ENCODE results near the gene GEMIN7. TPM values are rescaled to one million over a fixed set of nuclear protein-coding genes. Genes with fewer than 3 reads are reported as not detected.

The GEMIN7 gene
- total RNA-seq, 3 donors from 2014 or later (not counting 1 experiment from before 2014, with no cell fraction given), result 27.7 to 28.7 (median 27.9) TPM

GRCh38 chr19:45097450-45097775 is 18.4 kb downstream of the GEMIN7 start:
- no peaks in the 10 kb centered on the region for H3K36me3 ChIP-seq (ENCODE audit: control insufficient read depth, insufficient read depth, low read length)
- Mint-ChIP-seq H3K4me1 (peaks cover 72 to 82% of the 10 kb centered on the region in 2 donors), H3K27me3 (ENCODE audit: low read depth in 2 of 2) (no peaks in the 10 kb centered on the region), H3K4me3 (peak overlapping the region; percentile 35), H3K36me3 (no peaks in the 10 kb centered on the region), H3K9me3 (no peaks in the 10 kb centered on the region), H3K27ac (peak overlapping the region in 1 of 2 donors; percentile 63)
- intact Hi-C loops (cut with micrococcal nuclease), result no loop called here
- ATAC-seq, result no peak
- over 99% methylated on average over 7 of the region's 7 CpGs for WGBS (ENCODE audit: insufficient coverage)
- no peak overlapping the region for H3K27ac ChIP-seq (ENCODE audit: low read length)
- TF ChIP-seq, protein P1, sequence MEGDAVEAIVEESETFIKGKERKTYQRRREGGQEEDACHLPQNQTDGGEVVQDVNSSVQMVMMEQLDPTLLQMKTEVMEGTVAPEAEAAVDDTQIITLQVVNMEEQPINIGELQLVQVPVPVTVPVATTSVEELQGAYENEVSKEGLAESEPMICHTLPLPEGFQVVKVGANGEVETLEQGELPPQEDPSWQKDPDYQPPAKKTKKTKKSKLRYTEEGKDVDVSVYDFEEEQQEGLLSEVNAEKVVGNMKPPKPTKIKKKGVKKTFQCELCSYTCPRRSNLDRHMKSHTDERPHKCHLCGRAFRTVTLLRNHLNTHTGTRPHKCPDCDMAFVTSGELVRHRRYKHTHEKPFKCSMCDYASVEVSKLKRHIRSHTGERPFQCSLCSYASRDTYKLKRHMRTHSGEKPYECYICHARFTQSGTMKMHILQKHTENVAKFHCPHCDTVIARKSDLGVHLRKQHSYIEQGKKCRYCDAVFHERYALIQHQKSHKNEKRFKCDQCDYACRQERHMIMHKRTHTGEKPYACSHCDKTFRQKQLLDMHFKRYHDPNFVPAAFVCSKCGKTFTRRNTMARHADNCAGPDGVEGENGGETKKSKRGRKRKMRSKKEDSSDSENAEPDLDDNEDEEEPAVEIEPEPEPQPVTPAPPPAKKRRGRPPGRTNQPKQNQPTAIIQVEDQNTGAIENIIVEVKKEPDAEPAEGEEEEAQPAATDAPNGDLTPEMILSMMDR (IDR thresholded peaks at IDR 0.05), result no peak
- no peak for DNase-seq
- no peaks in the 10 kb centered on the region for H3K9me3 ChIP-seq (ENCODE audit: control insufficient read depth, insufficient read depth, low read length)
- H3K4me3 ChIP-seq (ENCODE audit: low read length), result no peak overlapping the region
- peaks cover 47% of the 10 kb centered on the region for H3K4me1 ChIP-seq (ENCODE audit: control insufficient read depth, insufficient read depth, low read length)
- H3K27me3 ChIP-seq (ENCODE audit: control insufficient read depth, insufficient read depth, low read length), result no peaks in the 10 kb centered on the region

DNA sequence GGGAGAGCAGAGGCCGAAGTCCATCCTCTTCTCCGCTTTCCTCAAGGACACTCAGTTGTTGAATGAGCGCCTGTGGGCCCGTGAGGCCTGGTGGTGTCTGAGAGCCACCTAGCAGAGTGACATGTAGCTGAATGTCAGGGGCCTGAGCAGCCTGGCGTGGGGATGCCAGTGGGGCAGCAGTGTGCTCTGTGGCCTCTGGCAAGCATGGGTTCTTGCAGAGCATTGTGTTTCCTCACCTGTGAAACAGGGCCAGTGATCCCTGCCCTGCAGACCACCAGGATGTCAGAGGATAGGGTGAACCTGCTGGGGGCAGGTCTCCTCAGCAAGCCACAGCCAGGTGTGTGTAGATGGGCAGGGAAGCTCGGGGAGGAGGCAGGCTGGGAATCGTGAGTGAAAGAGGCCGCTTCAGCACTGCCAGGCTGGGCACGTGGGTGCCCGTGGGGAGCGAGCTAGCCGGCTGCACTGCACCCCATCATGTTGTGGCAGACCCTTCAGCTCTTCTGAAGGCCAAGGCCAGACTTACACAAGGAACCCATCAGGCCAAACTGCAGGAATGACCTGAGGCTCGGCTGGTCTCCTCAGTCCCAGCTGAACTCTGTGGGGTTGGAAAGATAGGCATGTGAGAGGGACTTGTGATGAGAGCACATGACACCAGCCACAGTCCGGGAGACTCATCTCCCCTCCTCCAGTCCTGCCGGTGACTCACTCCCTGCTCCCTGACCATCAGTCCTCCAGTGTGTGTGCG is 18.9 kb downstream of the GEMIN7 start:
- peak overlapping the region in 1 of 2 donors; percentile 63 for H3K27ac Mint-ChIP-seq
- H3K36me3 Mint-ChIP-seq, result no peaks in the 10 kb centered on the region
- intact Hi-C loops (cut with micrococcal nuclease), result no loop called here
- H3K9me3 Mint-ChIP-seq, result no peaks in the 10 kb centered on the region
- ATAC-seq (no peak), DNase-seq (no peak)
- Histone ChIP-seq H3K9me3 (ENCODE audit: control insufficient read depth, insufficient read depth, low read length) (no peaks in the 10 kb centered on the region), H3K27me3 (ENCODE audit: control insufficient read depth, insufficient read depth, low read length) (no peaks in the 10 kb centered on the region), H3K27ac (ENCODE audit: low read length) (no peak overlapping the region), H3K4me3 (ENCODE audit: low read length) (no peak overlapping the region), H3K4me1 (ENCODE audit: control insufficient read depth, insufficient read depth, low read length) (peaks cover 50% of the 10 kb centered on the region), H3K36me3 (ENCODE audit: control insufficient read depth, insufficient read depth, low read length) (no peaks in the 10 kb centered on the region)
- TF ChIP-seq, protein P1 (IDR thresholded peaks at IDR 0.05), result no peak
- H3K4me1 Mint-ChIP-seq, result peaks cover 67 to 76% of the 10 kb centered on the region in 2 donors
- H3K27me3 Mint-ChIP-seq (ENCODE audit: low read depth in 2 of 2), result no peaks in the 10 kb centered on the region
- H3K4me3 Mint-ChIP-seq, result peak overlapping the region; percentile 35
- 88% methylated on average over 16 of the region's 16 CpGs for WGBS (ENCODE audit: insufficient coverage)

GRCh38 chr19:45098521-45099466 is 19.7 kb downstream of the GEMIN7 start:
- no peak for DNase-seq
- no peaks in the 10 kb centered on the region for H3K27me3 ChIP-seq (ENCODE audit: control insufficient read depth, insufficient read depth, low read length)
- TF ChIP-seq, protein P1 (IDR thresholded peaks at IDR 0.05), result no peak
- H3K9me3 Mint-ChIP-seq, result no peaks in the 10 kb centered on the region
- H3K4me1 ChIP-seq (ENCODE audit: control insufficient read depth, insufficient read depth, low read length), result peaks cover 53% of the 10 kb centered on the region
- H3K27me3 Mint-ChIP-seq (ENCODE audit: low read depth in 2 of 2), result no peaks in the 10 kb centered on the region
- H3K27ac Mint-ChIP-seq, result peak overlapping the region in 1 of 2 donors; percentile 50
- no peaks in the 10 kb centered on the region for H3K36me3 ChIP-seq (ENCODE audit: control insufficient read depth, insufficient read depth, low read length)
- no peaks in the 10 kb centered on the region for H3K9me3 ChIP-seq (ENCODE audit: control insufficient read depth, insufficient read depth, low read length)
- 81% methylated on average over 15 of the region's 15 CpGs for WGBS (ENCODE audit: insufficient coverage)
- H3K4me1 Mint-ChIP-seq, result peaks cover 58 to 73% of the 10 kb centered on the region in 2 donors
- H3K27ac ChIP-seq (ENCODE audit: low read length), result no peak overlapping the region
- H3K4me3 Mint-ChIP-seq, result no peak overlapping the region
- intact Hi-C loops (cut with micrococcal nuclease), result no loop called here
- no peaks in the 10 kb centered on the region for H3K36me3 Mint-ChIP-seq
- no peak overlapping the region for H3K4me3 ChIP-seq (ENCODE audit: low read length)
- no peak for ATAC-seq

Data from natural killer cell (primary cell).